Measurements from ENCODE around the gene SOS2. TPM values are rescaled to one million over a fixed set of nuclear protein-coding genes. Genes with fewer than 3 reads are reported as not detected.

SOS2 gene
- total RNA-seq, 1 experiment from 2014 or later, result 9.4 TPM

DNA sequence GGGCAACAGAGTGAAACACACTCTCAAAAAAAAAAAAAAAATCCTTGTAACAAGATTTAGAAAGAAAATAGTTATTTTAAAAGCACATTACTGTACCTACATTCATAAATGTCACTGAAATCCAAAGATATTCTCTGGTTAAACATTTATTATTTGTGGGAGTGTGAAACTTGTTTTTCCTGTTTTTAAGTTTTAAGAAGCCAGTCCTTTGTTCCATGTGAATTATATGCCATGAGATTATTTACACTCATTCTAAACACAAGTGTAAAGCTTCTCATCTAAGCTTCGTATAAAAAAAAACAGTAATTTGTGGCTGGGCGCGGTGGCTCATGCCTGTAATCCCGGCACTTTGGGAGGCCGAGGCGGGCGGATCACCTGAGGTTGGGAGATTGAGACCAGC is 130.0 kb downstream of the SOS2 start:
- no peak overlapping the region for H4K8ac ChIP-seq (replicated peaks; ENCODE audit: insufficient read length, low read depth, low read length)
- H3K23ac ChIP-seq (ENCODE audit: insufficient read length, low read depth, low read length), result no peak overlapping the region
- H3K9me3 Mint-ChIP-seq, result no peaks in the 10 kb centered on the region
- H3T11ph ChIP-seq (ENCODE audit: low read length), result no peak overlapping the region
- no peak overlapping the region for H3K27ac ChIP-seq (ENCODE audit: insufficient read length, low read depth, low read length)
- no peak for TF ChIP-seq CTCF (conservative IDR thresholded peaks at IDR 0.05)
- H3K23me2 ChIP-seq (ENCODE audit: insufficient read length, low read depth, low read length, poor library complexity, severe bottlenecking), result no peaks in the 10 kb centered on the region
- H2BK120ac ChIP-seq (ENCODE audit: low read depth, low read length, poor library complexity, severe bottlenecking), result no peak overlapping the region
- no peak overlapping the region for H3K14ac ChIP-seq (ENCODE audit: insufficient read depth, low read length)
- H2BK20ac ChIP-seq (ENCODE audit: low read depth, low read length, poor library complexity, severe bottlenecking), result no peak overlapping the region
- H3K27ac Mint-ChIP-seq, result no peak overlapping the region
- no peak overlapping the region for H2BK15ac ChIP-seq (ENCODE audit: low read depth, low read length)
- H2AK5ac ChIP-seq (ENCODE audit: insufficient read length, low read length), result no peak overlapping the region
- H3K18ac ChIP-seq (ENCODE audit: insufficient read length, low read depth, low read length), result no peak overlapping the region
- no peak overlapping the region for H3K56ac ChIP-seq (ENCODE audit: insufficient read length, low read depth, low read length)
- DNase-seq, result no peak
- H3K27me3 Mint-ChIP-seq (ENCODE audit: low read depth), result no peaks in the 10 kb centered on the region
- no peak overlapping the region for H4K91ac ChIP-seq (ENCODE audit: insufficient read length, low read depth, low read length)
- no peaks in the 10 kb centered on the region for H3K79me2 ChIP-seq (ENCODE audit: insufficient read depth, low read length)
- H4K5ac ChIP-seq (ENCODE audit: insufficient read length, low read depth, low read length), result no peak overlapping the region
- no peaks in the 10 kb centered on the region for H3K27me3 ChIP-seq (ENCODE audit: insufficient read depth, low read length)
- H3K4me2 ChIP-seq (ENCODE audit: insufficient read depth, insufficient read length, low read length), result no peak overlapping the region
- no CpG with 5 or more reads among the region's 7 CpGs for WGBS (ENCODE audit: extremely low coverage, insufficient read length, low lambda C conversion rate)
- H3K4me1 Mint-ChIP-seq, result no peaks in the 10 kb centered on the region
- H3K4ac ChIP-seq (ENCODE audit: low read depth, low read length), result no peak overlapping the region
- no peak overlapping the region for H2BK12ac ChIP-seq (ENCODE audit: insufficient read length, low read depth, low read length)
- H4K20me1 ChIP-seq (ENCODE audit: control insufficient read depth, insufficient read depth, insufficient read length), result no peaks in the 10 kb centered on the region
- H3K4me1 ChIP-seq (ENCODE audit: insufficient read depth, low read length), result no peaks in the 10 kb centered on the region
- no peak overlapping the region for H2BK5ac ChIP-seq (ENCODE audit: insufficient read length, low read length)
- no peaks in the 10 kb centered on the region for H3K36me3 Mint-ChIP-seq (ENCODE audit: insufficient read depth in 1 of 3, low read depth in 3 of 3)
- H3K9ac ChIP-seq (ENCODE audit: extremely low read depth, insufficient read length, low read length), result no peak overlapping the region
- no peak overlapping the region for H2AFZ ChIP-seq (ENCODE audit: low read length)
- H3K79me1 ChIP-seq (ENCODE audit: insufficient read depth, low read depth, low read length, poor library complexity, severe bottlenecking), result no peaks in the 10 kb centered on the region
- H3K9me3 ChIP-seq (ENCODE audit: control insufficient read depth, low read depth, low read length), result no peaks in the 10 kb centered on the region
- no peak overlapping the region for H3K4me3 Mint-ChIP-seq

Measured in H9 (cell line).